ENCODE data around the gene SLC39A5.
A peak's percentile ranks its signal among the peaks of the same experiment; 100 is the strongest.

SLC39A5 gene

GRCh38 chr12:56216461-56216860, 13.4 kb upstream of the SLC39A5 start:
- no peak for DNase-seq (ENCODE audit: low read depth)

GRCh38 chr12:56219840-56220239, 10.0 kb upstream of the SLC39A5 start:
- no peak for DNase-seq (ENCODE audit: low read depth)

- peak; percentile 81 for DNase-seq (ENCODE audit: low read depth)
Measured at GRCh38 chr12:56220611-56221231, 9.1 kb upstream of the SLC39A5 start.

GRCh38 chr12:56221232-56221756, 8.6 kb upstream of the SLC39A5 start:
- peak; percentile 94 for DNase-seq (ENCODE audit: low read depth)

GRCh38 chr12:56221757-56222530, 7.9 kb upstream of the SLC39A5 start, which contains the start of gene RNF41:
RNF41 (minus strand) TSS chr12:56221922; CDS start chr12:56214047, 7,875 bp downstream.
- DNase-seq (ENCODE audit: low read depth), result peak; percentile 99

- no peak for DNase-seq (ENCODE audit: low read depth)
Measured at GRCh38 chr12:56222531-56222895, 7.3 kb upstream of the SLC39A5 start.

- no peak for DNase-seq (ENCODE audit: low read depth)
Measured at GRCh38 chr12:56223571-56224101, 6.2 kb upstream of the SLC39A5 start.

- DNase-seq (ENCODE audit: low read depth), result peak; percentile 99
Measured at GRCh38 chr12:56224102-56224701, 5.6 kb upstream of the SLC39A5 start, which contains the start of gene NABP2. NABP2 (plus strand) TSS chr12:56224342; CDS start chr12:56224857, 515 bp downstream.

- DNase-seq (ENCODE audit: low read depth), result no peak
Measured at GRCh38 chr12:56224954-56225353, 4.9 kb upstream of the SLC39A5 start.

GRCh38 chr12:56229082-56229481, 769 bp upstream of the SLC39A5 start:
- no peak for DNase-seq (ENCODE audit: low read depth)

- DNase-seq (ENCODE audit: low read depth), result no peak
Measured at GRCh38 chr12:56230432-56231183, 757 bp downstream of the SLC39A5 start.

GRCh38 chr12:56231184-56231582, 1.3 kb downstream of the SLC39A5 start:
- no peak for DNase-seq (ENCODE audit: low read depth)

- DNase-seq (ENCODE audit: low read depth), result no peak
Measured at GRCh38 chr12:56234746-56235436, 5.0 kb downstream of the SLC39A5 start.

GRCh38 chr12:56236091-56236490, 6.2 kb downstream of the SLC39A5 start:
- no peak for DNase-seq (ENCODE audit: low read depth)

- DNase-seq (ENCODE audit: low read depth), result no peak
Measured at GRCh38 chr12:56236985-56237384, 7.1 kb downstream of the SLC39A5 start.

- DNase-seq (ENCODE audit: low read depth), result peak; percentile 31
Measured at GRCh38 chr12:56237552-56237951, 7.7 kb downstream of the SLC39A5 start.

GRCh38 chr12:56241424-56242303, 11.8 kb downstream of the SLC39A5 start:
- DNase-seq (ENCODE audit: low read depth), result no peak

- DNase-seq (ENCODE audit: low read depth), result no peak
Measured at GRCh38 chr12:56242986-56243385, 13.1 kb downstream of the SLC39A5 start.

GRCh38 chr12:56243731-56244181, 13.9 kb downstream of the SLC39A5 start:
- no peak for DNase-seq (ENCODE audit: low read depth)

- DNase-seq (ENCODE audit: low read depth), result no peak
Measured at GRCh38 chr12:56244494-56244893, 14.6 kb downstream of the SLC39A5 start.
